Brain pericyte (primary cell): Measurements from ENCODE around the gene UBQLN4.

ENCODE experiments used
- DNase-seq: peaks from one replicate; pipeline ENCODE4 v3.0.0-alpha.2; 2012; ENCODE audit warnings: low read depth, low spot score

UBQLN4 gene

DNA sequence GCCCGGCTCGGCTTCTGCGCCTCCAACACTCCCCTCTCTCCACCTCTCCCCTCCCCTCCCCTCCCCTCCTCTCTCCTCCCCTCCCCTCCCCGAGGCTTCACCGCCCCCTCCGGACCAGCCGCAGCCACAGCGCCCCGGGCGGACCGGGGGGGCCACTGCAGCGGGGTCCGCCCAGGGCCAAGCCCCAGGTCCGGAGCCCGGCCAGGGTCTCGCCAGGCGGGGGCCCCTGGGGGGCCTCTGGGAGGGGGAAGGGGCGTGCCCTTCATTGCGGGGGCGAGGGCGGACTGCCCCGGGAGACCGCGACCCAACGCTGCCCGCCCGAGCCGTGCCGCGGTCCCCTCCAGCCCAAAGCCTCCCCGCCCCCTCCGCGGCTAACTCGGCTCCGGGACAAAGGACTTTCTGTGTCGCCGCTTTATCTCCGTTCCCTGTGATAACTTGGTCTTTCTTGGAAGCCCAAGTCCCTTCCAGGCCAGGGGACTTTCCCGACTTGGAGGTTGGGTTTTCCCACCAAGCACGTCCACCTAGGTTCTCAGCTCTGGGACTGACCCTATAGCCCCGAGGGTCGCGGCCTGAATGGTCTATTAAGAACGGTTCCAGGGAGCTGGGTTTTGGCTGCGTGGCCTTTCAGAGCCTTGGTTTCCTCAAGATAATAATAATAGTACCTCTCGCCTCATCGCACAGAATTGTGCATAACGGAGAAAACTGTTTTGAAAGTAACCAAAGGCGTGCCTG, at the start of gene UBQLN4:
Gene UBQLN4 (minus strand): TSS at position 31 of the 732 bp plus-strand sequence. CDS start 97 bp downstream, outside the sequence.
- DNase-seq = no peak

DNA sequence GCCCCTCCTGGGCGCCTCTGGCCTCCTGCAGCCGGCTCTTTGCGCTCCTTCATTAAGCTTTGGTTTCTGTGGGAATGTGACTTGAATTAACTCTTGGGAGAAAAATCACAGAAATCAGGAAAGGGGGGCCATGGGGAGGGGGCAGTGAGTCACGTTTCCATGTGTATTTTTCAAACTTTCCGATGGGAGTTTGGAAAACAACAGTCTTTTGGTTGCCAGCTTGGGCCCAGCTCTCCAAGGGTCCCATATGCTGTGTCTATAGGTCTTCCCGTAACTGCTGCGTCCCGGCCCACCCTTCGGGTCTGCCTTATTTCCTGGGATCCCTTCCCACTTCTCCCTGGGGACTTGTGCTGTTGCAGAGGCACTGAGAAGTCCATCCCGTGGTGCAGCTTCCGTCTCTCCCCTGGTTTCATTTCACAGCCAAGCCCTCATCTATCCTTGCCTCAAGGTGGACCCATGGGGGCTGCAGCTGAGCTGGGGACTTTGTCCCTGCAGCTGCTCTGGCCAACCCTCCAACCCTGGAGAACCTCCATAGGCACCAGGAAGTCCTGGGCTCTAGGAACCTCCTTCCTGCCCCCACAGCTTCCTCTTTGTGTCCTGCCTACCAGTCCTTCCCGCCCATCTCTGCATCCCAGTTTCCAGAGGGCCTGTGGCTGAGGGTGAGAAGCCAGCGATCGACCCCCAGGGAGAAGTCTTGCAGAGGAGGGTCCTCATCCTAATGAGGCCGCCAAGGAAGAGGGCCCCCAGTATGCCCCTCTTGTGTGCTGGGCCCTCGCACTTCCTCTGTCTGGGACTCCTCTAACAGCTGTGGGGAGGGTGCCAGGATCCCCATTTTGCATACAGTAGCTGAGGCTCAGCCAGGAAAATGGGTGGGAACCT, 49.3 kb upstream of the UBQLN4 start:
- DNase-seq = no peak

DNA sequence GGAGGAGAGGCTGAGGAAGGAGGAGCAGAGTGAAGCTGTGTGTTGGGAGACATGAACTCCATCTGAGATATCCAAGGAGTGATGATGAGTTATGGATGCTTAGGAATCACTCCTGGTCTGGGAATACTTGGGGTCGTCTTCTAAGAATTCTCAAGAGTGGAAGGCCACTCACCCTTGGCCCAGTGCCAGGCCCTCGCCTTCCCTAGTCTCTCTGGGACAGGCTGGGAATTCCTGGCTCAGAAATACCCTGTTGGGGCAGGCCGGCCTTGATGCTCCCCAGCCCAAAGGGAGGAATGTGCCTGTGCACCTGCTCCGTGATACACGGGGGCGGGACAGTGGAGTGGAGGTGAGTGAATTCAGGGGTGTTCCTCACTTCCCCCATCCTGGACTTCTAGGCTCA, 48.3 kb upstream of the UBQLN4 start:
- no peak for DNase-seq

DNA sequence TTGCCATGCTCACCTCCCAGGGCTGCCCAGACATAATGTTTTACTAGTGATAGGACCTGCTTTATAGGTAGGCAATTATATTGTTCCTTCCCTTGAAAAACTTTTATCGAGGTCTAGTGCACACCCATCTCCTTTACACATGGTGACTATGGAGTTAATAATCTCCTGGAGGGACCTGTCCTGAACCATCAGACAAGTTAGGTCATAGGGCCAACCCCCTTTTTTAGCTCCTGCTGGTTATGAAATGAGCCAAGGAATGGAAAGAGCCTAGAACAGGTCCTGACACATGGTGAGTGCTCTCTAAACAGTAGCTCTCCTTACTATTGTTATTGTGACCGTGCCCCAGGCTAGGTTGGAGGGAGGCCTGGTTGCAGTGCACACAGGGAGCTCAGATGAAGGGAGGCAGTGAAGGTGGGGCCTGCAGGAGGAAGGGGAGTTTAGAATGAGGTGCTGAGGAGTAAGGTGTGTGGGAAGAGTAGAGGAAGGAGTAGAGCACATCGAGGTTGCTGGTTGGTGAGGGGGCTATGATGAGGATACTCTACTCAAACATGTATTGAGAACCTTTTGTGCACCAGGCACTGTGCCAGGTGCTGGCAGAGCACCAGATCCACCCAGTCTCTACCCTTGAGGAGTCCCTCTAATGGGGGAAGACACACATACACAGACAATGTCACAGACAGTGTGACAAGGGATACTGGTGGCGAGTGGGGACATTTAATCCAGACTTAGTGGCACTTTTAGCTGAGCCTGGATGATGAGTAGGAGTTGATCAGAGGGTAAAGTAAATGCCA, 46.8 kb upstream of the UBQLN4 start:
- DNase-seq = no peak

DNA sequence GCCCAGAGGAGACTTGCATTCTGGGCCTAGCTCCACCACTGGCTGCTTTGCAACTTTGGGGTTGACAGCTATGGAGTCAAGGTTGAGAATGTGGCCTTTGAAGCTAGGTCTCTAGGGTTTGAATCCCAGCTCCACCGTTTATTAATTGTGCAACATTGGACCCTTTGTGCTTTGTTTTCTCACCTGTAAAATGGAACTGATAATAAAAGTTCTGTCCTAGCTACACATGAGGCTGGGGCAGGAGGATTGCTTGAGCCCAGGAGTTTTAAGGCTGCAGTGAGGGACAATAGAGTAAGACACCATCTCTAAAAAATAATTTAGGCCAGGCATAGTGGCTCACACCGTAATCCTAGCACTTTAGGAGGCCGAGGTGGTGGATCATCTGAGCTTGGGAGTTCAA, 45.7 kb upstream of the UBQLN4 start:
- no peak for DNase-seq

DNA sequence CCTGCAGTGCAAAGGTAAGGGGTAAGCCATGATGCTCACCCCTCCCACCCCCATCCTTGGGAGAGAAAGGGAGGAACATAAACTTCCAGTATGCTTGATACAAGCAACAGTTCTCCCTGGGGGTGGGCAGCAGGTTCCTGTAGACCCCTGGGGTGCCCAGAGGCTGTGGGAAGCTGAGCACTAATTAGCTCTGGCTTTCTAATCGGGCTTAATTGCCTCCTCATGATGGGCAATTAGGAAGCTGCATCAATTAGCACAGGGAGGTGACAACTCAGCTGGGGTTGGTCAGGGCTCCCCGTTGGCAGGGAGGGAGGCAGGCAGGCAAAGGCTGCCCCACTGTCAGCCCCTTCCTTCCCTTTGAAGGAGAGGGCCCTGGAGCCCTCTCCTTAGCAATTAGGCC, 45.2 kb upstream of the UBQLN4 start:
- DNase-seq = no peak

DNA sequence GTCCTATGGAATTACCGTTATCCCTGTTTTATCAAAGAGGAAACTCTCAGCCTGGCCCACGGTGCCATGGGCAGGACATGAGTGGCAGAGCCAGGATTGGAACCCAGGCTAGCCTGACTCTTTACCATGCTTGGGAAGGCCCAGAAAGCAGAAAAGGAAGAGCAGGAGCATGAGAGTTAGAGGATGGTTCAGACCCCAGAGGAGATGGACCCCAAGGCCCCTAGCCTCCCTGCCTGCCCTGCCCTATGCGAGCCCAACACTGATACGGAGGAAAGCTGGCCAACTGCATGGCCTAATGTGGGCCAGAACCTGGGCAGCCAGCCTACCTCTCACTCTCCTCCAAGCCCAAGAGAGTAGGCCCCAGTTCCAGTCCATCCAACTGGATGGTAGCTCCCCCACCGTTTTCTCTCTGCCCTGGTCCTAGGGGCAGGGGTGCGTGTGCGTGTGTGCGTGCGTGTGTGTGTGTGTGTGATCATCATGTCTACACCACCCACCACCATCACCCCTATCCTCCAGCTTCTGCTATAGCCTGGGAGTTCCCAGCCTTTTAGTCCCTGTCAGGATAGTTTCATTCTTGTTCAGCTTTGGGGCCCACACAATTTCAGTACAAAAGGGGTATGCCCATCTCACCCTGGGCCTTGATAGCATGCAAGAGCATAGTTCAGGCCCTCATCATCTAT, 44.0 kb upstream of the UBQLN4 start:
- DNase-seq = no peak

DNA sequence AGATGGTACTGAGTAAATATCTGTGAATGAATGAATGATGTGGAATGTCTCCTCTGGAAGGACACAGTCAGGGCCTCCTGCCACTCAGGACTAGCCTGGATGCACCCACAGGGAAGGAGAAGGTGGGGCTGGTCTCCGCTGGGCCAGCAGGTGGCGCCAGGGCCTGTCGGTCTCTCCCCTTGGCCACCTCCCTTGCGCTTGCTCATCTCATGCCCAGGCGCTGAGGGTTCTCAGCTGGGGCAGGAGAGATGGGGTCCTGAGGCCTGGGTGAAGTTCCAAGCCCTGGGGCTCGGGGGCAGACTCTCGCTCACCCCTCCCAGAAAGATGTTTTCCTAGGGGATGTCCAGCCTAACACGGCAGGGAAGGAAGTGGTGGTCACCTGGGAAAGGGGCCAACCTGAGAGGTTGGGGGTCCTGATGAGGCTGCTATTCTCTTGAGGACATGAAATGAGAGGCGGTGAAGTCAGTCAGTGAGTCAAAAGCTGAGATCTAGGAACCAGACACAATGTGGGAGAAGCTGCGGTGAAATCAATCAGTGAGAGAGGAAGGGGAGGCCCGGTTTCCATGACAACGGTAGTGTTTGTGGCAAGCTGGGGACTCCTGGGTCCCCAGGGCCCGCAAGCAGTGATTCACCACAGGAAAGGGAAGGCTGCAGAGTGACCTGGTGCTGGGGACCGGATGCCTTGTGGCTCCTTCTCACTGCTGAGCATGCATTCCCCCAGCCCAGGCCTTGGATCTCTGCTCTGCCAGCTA, 43.2 kb upstream of the UBQLN4 start:
- no peak for DNase-seq

DNA sequence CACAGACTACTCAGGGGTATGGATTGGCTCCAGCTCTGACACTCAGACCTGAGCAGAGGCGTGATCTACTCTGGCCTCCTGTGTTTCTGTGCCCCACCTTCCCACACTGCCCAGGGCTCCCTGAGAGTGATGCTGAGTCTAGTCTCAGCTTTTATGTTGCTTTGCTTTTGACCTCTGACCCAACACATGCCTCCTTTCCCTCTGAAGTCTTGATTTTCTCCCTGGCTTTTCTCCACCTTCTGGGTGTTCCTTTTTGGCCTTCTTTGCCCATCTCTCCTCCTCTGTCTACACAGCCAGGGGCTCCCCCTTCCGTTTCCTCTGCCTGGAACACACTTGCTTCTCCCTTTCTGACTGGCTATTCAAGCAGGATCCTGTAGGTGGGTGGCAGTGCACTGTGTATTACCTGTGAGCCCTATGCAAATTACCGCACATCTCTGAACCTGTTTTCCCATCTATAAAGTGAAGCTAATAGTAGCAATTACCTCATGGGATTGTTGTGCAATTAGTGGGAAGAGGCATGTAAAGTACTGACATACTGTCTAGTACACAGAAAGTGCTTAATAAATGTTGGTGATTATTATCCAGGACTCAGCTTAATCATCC, 42.4 kb upstream of the UBQLN4 start:
- no peak for DNase-seq

DNA sequence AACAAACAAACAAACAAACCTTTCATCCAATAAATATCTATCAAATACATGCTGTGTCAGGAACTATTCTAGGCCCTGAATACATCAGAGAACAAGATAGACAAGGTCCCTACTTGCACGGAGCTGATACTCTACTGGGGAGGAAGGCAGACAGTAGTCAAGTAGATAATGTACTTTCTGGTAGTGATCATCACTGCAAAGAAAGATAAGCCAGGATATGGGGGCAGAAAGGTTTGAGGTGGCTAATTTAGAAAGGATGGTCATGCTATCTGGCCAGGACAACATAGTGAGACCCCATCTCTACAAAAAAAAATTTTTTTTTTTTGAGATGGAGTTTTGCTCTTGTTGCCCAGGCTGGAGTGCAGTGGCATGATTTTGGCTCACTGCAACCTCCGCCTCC, 38.0 kb upstream of the UBQLN4 start:
- no peak for DNase-seq

DNA sequence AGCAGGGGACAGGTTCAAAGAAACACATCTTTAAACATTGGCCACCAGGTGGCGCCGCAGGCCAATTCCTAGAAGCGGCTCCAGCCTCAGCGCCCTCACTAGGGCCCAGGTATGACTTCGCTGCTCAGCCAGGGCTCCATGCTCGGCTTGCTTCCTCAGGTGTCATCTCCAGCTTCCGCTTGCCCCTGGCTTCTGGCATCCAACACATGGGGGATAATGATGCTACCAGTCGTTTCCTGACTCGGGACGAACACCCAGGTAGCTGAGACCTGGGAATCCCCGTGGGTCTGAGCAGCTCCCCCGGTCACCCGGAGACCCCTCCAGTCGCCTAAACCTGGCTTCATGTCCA, 37.2 kb upstream of the UBQLN4 start:
- DNase-seq = no peak

DNA sequence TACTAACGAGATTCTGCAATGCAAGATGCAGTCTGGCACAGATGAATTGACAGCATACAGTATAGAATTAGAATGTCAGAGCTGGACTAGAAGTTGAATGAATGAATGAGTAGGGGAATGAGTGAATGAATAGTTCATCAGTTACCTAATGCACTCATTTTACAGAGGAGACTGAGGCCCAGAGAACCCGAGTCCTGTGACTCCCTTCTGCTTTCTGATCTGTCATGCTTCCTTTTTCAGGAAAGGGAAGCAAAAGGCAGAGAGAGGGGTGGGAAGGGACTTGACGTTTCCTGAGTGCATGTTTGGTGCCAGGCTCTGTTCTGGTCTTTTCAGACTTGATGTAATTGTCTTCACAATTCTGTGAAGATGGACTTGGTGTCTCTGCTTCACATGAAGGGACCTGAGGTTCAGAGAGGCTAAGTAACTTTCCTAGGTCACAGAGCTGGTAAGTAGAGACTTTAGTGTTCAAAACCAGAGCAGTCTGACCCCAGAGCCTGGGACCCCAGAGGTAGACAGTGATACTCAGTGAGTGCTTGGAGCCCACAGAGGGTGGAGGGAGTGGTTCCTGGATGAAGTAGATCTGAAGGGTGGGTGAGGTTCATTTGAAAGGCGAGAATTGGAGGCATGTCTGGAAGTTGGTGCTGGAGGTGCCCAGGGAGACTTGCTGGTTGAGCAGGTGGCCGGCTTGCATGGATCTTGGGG, 36.7 kb upstream of the UBQLN4 start:
- no peak for DNase-seq

DNA sequence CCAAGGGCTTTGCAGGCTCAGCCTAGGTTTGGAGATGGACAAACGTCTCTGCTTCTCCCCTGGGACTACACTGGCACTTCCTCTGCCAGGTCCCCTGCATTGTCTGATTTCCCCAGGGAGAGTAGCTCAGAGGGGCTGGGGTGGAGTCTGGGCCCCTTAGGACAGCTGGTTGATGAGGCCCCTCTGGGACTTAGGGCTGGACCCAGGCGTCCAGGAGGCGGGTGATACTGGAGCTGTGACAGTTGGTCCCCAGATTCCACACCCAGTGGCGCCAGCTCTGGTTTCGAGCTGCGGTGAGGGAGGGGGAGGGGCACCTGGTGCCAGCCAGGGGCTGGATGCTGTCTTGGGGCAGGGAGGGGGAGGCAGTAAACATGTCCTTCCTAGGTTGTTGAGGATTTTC, 36.1 kb upstream of the UBQLN4 start:
- DNase-seq = no peak

DNA sequence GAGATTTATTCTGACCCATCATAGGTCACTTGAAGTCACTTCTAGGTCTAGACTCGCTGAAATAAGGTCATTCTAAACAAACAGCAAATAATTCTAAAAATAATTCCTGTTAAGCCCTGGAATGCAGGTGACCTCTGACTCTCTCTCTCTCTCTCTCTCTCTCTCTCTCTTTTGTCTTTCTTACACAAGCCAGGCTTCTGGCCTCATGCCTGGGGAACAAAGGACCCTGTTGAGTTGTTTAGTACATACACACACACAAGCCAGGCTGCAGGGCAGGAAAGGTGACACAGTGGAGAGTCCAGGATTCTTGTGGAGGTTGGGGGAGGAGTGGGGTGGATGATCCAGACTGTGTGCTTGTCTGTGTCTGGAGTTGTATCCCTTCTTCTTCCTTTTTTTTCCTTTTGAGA, 32.7 kb upstream of the UBQLN4 start:
- no peak for DNase-seq

DNA sequence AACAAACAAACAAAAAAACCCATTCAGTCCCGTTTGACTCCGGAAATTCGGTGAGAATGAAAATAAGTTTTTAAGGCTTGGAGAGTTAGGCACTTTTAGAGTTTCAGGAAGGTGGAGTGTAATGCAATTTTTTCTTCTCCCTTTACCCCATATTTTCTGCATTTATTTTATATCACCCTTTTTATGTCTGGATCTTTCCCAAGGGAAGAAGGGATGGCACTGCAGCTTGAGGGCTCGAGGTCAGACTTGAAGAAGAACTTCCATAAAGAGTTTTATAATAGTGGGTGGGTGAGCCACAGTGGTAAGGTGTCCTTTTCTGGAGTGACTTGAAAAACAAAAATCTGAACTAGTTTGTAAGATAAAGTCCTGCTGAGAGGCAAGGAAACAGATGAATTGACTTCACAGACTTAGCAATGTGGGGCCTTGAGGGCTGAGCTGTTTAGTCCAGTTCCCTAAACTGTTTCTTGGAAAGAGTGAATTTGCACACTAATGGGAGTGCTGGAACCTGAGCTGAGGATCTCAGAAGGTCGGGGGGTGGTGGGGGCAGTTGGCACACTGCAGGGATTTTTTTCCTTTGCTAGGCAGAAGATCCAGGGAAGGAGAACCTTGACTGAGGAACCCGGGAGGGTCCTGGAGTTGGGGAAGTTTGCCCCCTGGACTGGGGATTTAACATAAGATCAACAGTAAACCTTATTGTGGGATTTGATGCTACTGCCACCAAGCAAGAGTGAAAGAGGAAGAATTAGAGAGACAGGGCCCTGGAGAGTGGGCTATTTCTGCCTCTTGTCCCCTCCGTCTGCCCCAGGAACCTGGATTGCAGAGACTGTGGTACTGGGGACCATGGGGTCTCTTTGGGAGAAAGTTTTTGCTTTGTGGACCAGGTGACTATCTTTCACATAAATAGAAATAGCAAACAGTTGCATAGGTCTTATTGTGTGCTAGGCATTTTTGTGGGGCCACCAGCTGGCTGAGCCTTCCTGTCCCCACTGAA, 30.5 kb upstream of the UBQLN4 start:
- DNase-seq = no peak

DNA sequence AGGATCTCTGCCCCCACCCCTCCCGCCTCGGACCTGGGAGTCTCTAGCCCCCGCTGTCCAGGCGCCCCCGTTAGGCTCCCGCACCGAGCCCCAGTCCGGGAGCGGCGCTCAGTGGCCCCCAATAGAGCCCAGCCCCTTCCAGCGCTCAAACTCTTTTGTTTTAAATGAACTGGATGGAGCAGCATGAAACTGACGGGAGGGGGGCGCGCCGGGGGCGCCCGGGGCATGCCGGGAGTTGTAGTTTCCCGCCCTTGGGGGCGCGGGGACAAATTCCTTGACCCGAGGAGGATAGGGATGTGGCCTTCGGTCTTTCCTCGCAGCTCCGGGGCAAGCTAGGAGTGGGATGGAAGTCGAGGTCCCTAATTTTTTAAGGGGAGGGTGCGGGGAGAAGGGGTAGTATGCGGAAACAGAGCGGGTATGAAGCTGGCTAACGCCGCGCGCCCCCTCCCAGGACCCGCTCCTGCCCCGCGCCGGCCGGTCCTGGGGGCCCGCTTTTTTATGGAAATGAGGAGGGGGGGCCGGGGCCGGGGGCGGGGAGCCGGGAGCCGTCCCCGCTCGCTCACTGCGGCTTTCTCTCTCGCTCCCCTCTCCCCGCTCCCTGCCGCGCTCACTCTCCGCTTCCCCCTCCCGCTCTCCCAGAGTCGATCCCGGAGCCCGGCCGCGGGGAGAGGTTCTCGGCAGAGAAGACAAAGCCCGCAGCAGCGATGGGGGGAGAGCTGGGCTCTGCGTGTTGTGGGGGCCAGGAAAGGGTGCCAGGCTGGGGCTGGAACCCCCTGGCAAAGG, 28.9 kb upstream of the UBQLN4 start, which contains the start of gene MEX3A:
Gene MEX3A (minus strand): TSS at position 157 of the 783 bp plus-strand sequence. CDS start 467 bp downstream, outside the sequence.
- no peak for DNase-seq

DNA sequence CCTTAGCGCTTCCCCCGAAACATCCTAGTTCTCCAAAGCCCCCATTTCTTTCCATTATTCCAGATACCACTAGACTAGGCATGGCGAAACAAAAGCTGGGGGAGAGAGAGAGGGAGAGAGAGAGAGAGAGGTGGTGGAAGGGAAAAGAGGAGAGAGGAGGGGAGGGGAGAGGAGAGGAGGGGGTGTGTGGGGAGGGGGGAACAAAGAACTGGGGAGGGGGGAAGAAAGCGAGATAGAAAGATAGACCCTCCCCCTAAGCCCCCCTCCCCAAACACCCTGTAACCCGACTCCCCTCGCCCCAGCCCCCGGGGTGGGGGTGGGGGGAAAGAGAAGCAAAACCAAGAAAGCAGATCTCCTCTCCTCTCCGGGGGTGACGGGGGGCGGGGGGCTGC, 28.3 kb upstream of the UBQLN4 start:
- DNase-seq = no peak
